ENCODE results near the gene ACAD10.
A peak's percentile ranks its signal among the peaks of the same experiment; 100 is the strongest.

The ACAD10 gene

DNA sequence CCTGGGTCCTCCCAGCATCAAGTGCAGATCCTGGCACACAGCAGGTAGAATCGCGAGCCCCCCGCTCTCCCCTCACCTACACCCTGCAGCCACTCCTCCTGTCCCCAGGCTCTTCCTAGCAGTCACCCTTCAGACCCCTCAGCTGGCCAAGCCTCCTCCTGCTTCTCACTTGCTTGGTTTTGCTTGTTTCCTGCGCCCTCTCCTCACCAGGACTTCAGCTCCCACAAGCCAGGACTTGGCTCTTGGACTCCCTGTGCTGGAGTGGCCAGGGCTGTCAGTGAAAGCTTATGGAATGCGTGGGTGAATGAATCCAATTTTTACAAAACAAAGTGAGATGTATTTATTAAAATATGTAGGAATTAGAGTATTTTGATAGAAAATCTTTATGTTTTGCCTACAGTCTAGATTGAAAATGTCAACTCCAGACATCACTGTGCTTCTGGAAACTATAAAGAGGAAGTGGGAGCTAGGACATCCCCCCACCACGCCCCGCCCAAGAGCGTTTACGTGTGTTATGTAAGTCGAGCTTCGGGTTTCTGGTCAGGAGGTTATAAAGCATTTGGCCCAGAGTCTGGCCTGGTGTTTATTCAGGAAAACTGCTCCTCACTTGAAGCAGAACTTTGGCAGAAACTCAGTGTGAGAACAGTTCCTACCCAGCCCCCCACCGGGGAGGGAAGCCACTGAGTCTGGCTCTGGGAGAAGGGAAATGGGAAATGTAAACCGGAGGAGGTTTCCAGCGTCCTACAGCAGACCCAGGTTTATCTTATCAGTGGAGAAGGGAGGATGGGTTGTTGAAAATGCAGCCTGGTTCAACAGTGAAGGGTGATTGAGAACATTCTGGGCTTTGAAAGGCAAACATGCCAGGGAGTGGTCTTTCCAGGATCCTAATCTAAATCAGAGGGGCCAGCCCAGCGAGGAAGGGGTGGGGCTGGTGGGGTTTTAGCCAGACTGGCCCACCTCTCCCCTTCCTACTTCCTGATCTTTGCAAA, 89.6 kb downstream of the ACAD10 start (continued):
- TF ChIP-seq ZNF660 (tag by site-specific recombination; IDR thresholded peaks at IDR 0.05) (no peak), ZNF174 (tag by site-specific recombination; IDR thresholded peaks at IDR 0.05) (no peak), TCF7L2 (IDR thresholded peaks at IDR 0.05; ENCODE audit: borderline replicate concordance, low read depth, low read length) (no peak), ZFP69B (tag by site-specific recombination; IDR thresholded peaks at IDR 0.05) (no peak)
- TF ChIP-seq, protein P1, sequence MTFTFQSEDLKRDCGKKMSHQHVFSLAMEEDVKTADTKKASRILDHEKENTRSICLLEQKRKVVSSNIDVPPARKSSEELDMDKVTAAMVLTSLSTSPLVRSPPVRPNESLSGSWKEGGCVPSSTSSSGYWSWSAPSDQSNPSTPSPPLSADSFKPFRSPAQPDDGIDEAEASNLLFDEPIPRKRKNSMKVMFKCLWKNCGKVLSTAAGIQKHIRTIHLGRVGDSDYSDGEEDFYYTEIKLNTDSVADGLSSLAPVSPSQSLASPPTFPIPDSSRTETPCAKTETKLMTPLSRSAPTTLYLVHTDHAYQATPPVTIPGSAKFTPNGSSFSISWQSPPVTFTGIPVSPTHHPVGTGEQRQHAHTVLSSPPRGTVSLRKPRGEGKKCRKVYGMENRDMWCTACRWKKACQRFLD (tag by site-specific recombination; IDR thresholded peaks at IDR 0.05), result no peak

DNA sequence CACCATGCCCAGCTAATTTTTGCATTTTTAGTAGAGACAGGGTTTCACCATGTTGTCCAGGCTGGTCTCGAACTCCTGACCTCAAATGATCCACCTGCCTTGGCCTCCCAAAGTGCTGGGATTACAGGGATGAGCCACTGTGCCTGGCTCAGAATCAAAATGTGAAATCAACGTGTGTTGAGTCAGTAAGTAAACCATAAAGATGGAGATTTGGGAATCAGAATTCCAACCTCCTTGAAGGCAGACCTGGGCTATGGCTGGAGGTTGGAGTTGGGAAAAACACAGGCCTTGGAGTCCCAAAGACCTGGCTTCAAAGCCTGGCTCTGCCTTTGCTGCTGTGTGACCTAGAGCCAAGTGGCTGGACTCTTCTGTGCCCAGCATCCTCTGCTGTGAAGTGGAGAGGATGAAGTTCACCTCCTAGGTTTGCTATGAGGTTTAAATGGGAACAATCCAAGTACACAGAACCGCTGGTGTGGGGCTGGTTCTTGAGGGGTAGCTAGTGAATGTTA, 91.0 kb downstream of the ACAD10 start:
- ChIA-PET POLR2A (no interaction called here), CTCF (interaction anchor here (0.6 to 0.9 kb wide), 2 partner anchors 473 to 1540 kb away, joined by 3 read pairs; no protein-coding TSS in a partner anchor)
- no peak overlapping the region for H3K4me3 ChIP-seq (ENCODE audit: low read depth, low read length)
- H3K9me3 ChIP-seq (ENCODE audit: control insufficient read depth, insufficient read depth, low read depth, low read length), result no peaks in the 10 kb centered on the region; the same call in 1 of the 2 replicates
- TF ChIP-seq ZBTB7A (tag by site-specific recombination; IDR thresholded peaks at IDR 0.05; ENCODE audit: low read depth) (no peak), GLIS1 (tag by site-specific recombination; IDR thresholded peaks at IDR 0.05) (no peak), SP2 (tag by site-specific recombination; IDR thresholded peaks at IDR 0.05) (no peak), ZNF670 (tag by site-specific recombination; IDR thresholded peaks at IDR 0.05; ENCODE audit: low read depth) (no peak), ZNF777 (tag by site-specific recombination; IDR thresholded peaks at IDR 0.05; ENCODE audit: borderline replicate concordance) (no peak), ZFP3 (tag by site-specific recombination; IDR thresholded peaks at IDR 0.05; ENCODE audit: low read depth) (no peak), GFI1B (tag by site-specific recombination; IDR thresholded peaks at IDR 0.05) (no peak), ZNF266 (tag by site-specific recombination; IDR thresholded peaks at IDR 0.05; ENCODE audit: low read depth) (no peak)
- TF ChIP-seq, protein P2, sequence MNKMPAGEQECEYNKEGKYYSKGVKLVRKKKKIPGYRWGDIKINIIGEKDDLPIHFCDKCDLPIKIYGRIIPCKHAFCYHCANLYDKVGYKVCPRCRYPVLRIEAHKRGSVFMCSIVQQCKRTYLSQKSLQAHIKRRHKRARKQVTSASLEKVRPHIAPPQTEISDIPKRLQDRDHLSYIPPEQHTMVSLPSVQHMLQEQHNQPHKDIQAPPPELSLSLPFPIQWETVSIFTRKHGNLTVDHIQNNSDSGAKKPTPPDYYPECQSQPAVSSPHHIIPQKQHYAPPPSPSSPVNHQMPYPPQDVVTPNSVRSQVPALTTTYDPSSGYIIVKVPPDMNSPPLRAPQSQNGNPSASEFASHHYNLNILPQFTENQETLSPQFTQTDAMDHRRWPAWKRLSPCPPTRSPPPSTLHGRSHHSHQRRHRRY (tag by site-specific recombination; IDR thresholded peaks at IDR 0.05), result no peak
- H3K4me1 ChIP-seq (ENCODE audit: control insufficient read depth, insufficient read depth, low read length), result peaks cover 19% of the 10 kb centered on the region
- peaks cover 0 to 21% of the 10 kb centered on the region in 2 experiments; a peak in 2 of 3 replicates for H3K36me3 ChIP-seq (ENCODE audit: control insufficient read depth in 2 of 2, insufficient read depth in 1 of 2, low read length in 2 of 2)
- no peak overlapping the region for H3K27ac ChIP-seq (ENCODE audit: extremely low read depth, low read depth, low read length)

DNA sequence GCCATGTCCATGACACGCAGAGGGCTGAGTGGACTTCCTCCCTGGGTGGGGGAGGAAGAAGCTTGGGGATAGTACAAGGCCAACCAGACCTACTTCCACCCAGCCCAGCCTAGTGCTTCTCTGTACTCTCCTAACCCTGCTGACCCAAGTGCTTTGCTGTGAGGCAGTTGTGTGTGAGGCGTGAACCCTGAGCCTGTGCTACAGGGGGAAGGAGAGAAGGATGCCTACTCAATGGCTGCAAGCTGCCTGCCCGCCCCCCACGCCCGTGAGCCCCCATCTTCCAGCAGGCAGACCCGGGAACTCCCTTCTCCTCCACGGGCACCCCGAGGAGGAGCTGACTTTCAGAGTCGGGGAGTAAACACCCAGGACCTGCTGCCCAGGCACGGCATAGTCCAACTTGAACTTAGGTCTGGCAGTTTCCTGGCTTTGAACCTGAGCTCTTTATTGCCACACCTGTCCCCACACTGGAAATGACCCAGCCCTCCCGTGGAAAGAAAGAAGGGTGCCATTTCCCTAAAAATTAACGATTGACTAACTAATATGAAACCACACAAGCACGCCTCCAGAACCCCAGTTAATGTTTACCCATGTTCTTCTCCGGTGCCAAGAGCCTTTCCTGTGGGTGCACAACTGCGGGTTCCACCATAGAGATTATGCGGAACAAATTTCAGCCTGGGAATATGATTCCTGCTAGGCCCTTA, 91.6 kb downstream of the ACAD10 start:
- peaks cover 0 to 23% of the 10 kb centered on the region in 2 experiments; a peak in 2 of 3 replicates for H3K36me3 ChIP-seq (ENCODE audit: control insufficient read depth in 2 of 2, insufficient read depth in 1 of 2, low read length in 2 of 2)
- TF ChIP-seq, protein P3, sequence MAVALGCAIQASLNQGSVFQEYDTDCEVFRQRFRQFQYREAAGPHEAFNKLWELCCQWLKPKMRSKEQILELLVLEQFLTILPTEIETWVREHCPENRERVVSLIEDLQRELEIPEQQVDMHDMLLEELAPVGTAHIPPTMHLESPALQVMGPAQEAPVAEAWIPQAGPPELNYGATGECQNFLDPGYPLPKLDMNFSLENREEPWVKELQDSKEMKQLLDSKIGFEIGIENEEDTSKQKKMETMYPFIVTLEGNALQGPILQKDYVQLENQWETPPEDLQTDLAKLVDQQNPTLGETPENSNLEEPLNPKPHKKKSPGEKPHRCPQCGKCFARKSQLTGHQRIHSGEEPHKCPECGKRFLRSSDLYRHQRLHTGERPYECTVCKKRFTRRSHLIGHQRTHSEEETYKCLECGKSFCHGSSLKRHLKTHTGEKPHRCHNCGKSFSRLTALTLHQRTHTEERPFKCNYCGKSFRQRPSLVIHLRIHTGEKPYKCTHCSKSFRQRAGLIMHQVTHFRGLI (tag by site-specific recombination; IDR thresholded peaks at IDR 0.05), result 0 out of 2 replicates have a peak, but pooled peaks have one; percentile 15
- no peak for TF ChIP-seq ZFP41 (tag by site-specific recombination; IDR thresholded peaks at IDR 0.05; ENCODE audit: borderline replicate concordance)
- H3K4me1 ChIP-seq (ENCODE audit: control insufficient read depth, insufficient read depth, low read length), result peaks cover 19% of the 10 kb centered on the region
- no peak overlapping the region for H3K27ac ChIP-seq (ENCODE audit: extremely low read depth, low read depth, low read length)
- ChIA-PET POLR2A (no interaction called here), CTCF (interaction anchor here (0.6 to 0.9 kb wide), 2 partner anchors 473 to 1541 kb away, joined by 3 read pairs; no protein-coding TSS in a partner anchor)
- H3K4me3 ChIP-seq (ENCODE audit: low read depth, low read length), result no peak overlapping the region
- no peaks in the 10 kb centered on the region; the same call in 1 of the 2 replicates for H3K9me3 ChIP-seq (ENCODE audit: control insufficient read depth, insufficient read depth, low read depth, low read length)

All from HEK293 (cell line).